H1 (cell line): ENCODE measurements around the gene CDK15. TPM values are rescaled to one million over a fixed set of nuclear protein-coding genes. Genes with fewer than 3 reads are reported as not detected.
A peak's percentile ranks its signal among the peaks of the same experiment; 100 is the strongest.

ENCODE experiments used
- CTCF ChIA-PET: fragments of 300-600 bp; sonication (Branson Sonifier 250); formaldehyde crosslinking; loops from one replicate; lab custom pipeline; 2021; ENCODE audit not compliant: partially characterized antibody; lab: Charles Lee
- POLR2A ChIA-PET: fragments of 300-600 bp; sonication (Branson Sonifier 250); formaldehyde crosslinking; loops from one replicate; lab custom pipeline; 2021; ENCODE audit warnings: inconsistent platforms; ENCODE audit not compliant: partially characterized antibody; lab: Charles Lee
- DNase-seq, 2 experiments: peaks; one replicate each; pipeline versions ENCODE4 v3.0.0 to v3.0.0-alpha.2; 2010 to 2022; ENCODE audit warnings: low spot score in 2 of 2, low read depth in 1 of 2, mixed read lengths in 1 of 2
- FAIRE-seq: peaks from 2 replicates; lab custom pipeline; 2011; peaks lifted over from hg19 to GRCh38; lab: Jason Lieb, UNC
- H2AFZ ChIP-seq: 2 replicates; pipeline ENCODE4 v1.8.1; 2012; ENCODE audit warnings: low read length, inconsistent platforms
- H2AK5ac ChIP-seq: 2 replicates; pipeline ENCODE4 v1.6.1; 2013; ENCODE audit warnings: low read depth, low read length
- H2BK120ac ChIP-seq: replicated peaks from 2 replicates; pipeline ENCODE3; 2013; ENCODE audit warnings: low read depth, low read length, inconsistent platforms
- H2BK12ac ChIP-seq: 2 replicates; pipeline ENCODE4 v1.6.1; 2013; ENCODE audit warnings: low read depth, low read length
- H2BK15ac ChIP-seq: 2 replicates; pipeline ENCODE4 v1.6.1; 2013; ENCODE audit warnings: low read length
- H2BK20ac ChIP-seq: 2 replicates; pipeline ENCODE4 v1.6.1; 2013; ENCODE audit warnings: low read length
- H2BK5ac ChIP-seq: 2 replicates; pipeline ENCODE4 v1.6.1; 2013; ENCODE audit warnings: low read depth, low read length
- H3K14ac ChIP-seq: 2 replicates; pipeline ENCODE4 v1.6.1; 2013; ENCODE audit warnings: inconsistent platforms; ENCODE audit not compliant: insufficient read length
- H3K18ac ChIP-seq: 2 replicates; pipeline ENCODE4 v1.6.1; 2013; ENCODE audit warnings: low read length; ENCODE audit errors: extremely low read depth
- H3K23ac ChIP-seq: 2 replicates; pipeline ENCODE4 v1.6.1; 2013; ENCODE audit warnings: inconsistent platforms; ENCODE audit not compliant: insufficient read length
- H3K23me2 ChIP-seq: 2 replicates; pipeline ENCODE4 v1.6.1; 2013; ENCODE audit warnings: low read depth, low read length
- H3K27ac ChIP-seq: 2 replicates; pipeline ENCODE4 v1.6.1; 2011; ENCODE audit warnings: low read depth, low read length, inconsistent platforms
- H3K27me3 ChIP-seq, 4 experiments: replicated peaks in 1 of 4; 1 replicate in 1 of 4; 2 replicates in 3 of 4; pipeline versions ENCODE4 v1.6.1 to v1.8.1; 2011 to 2013; ENCODE audit warnings: low read length in 3 of 4, mild to moderate bottlenecking in 3 of 4, inconsistent platforms in 2 of 4, mixed read lengths in 2 of 4, moderate library complexity in 1 of 4; ENCODE audit not compliant: control insufficient read depth in 3 of 4, insufficient read depth in 3 of 4; ENCODE audit errors: extremely low read depth in 1 of 4
- H3K36me3 ChIP-seq, 4 experiments: 2 replicates each; pipeline versions ENCODE4 v1.6.1 to v1.8.1; 2011 to 2013; ENCODE audit warnings: mild to moderate bottlenecking in 4 of 4, low read length in 3 of 4, moderate library complexity in 2 of 4, control low read depth in 1 of 4, inconsistent platforms in 1 of 4; ENCODE audit not compliant: insufficient read depth in 4 of 4, control insufficient read depth in 2 of 4
- H3K4ac ChIP-seq: replicated peaks from 2 replicates; pipeline ENCODE3; 2013; ENCODE audit warnings: low read length, low read depth, mixed read lengths, inconsistent platforms; ENCODE audit not compliant: insufficient read length
- H3K4me1 ChIP-seq, 4 experiments: replicated peaks in 1 of 4; 1 replicate in 1 of 4; 2 replicates in 3 of 4; pipeline versions ENCODE4 v1.6.1 to v1.8.1; 2011 to 2013; ENCODE audit warnings: low read length in 3 of 4, inconsistent platforms in 2 of 4, mixed read lengths in 1 of 4; ENCODE audit not compliant: insufficient read depth in 4 of 4, control insufficient read depth in 3 of 4
- H3K4me2 ChIP-seq, 2 experiments: 2 replicates each; pipeline versions ENCODE4 v1.6.1 to v1.8.1; 2011 to 2013; ENCODE audit warnings: low read depth in 2 of 2, low read length in 2 of 2, control low read depth in 1 of 2, inconsistent platforms in 1 of 2, mild to moderate bottlenecking in 1 of 2; ENCODE audit not compliant: insufficient read depth in 1 of 2
- H3K4me3 ChIP-seq, 4 experiments: fragments of 200-600, 300-600 bp in 1 of 4; sonication (generic), shearing (Covaris generic), sonication (Bioruptor Twin) in 1 of 4; 2 replicates each; pipeline versions ENCODE4 v1.5.1 to v1.8.1; 2011 to 2016; ENCODE audit warnings: low read length in 4 of 4, low read depth in 3 of 4, control low read depth in 2 of 4, inconsistent platforms in 2 of 4, mild to moderate bottlenecking in 2 of 4, mixed read lengths in 1 of 4, moderate library complexity in 1 of 4; ENCODE audit not compliant: insufficient read depth in 2 of 4; ENCODE audit errors: extremely low read depth in 1 of 4
- H3K56ac ChIP-seq: replicated peaks from 2 replicates; pipeline ENCODE3; 2013; ENCODE audit warnings: low read depth, mild to moderate bottlenecking, mixed read lengths, low read length, inconsistent platforms; ENCODE audit not compliant: insufficient read length
- H3K79me1 ChIP-seq: 2 replicates; pipeline ENCODE4 v1.6.1; 2013; ENCODE audit warnings: low read depth, low read length, control low read depth
- H3K79me2 ChIP-seq, 2 experiments: 2 replicates each; pipeline versions ENCODE4 v1.6.1 to v1.8.1; 2012 to 2013; ENCODE audit warnings: low read length in 2 of 2, mild to moderate bottlenecking in 2 of 2, inconsistent platforms in 1 of 2; ENCODE audit not compliant: insufficient read depth in 2 of 2, control insufficient read depth in 1 of 2
- H3K9ac ChIP-seq, 4 experiments: replicated peaks in 1 of 4; 1 replicate in 1 of 4; 2 replicates in 3 of 4; pipeline versions ENCODE4 v1.6.1 to v1.8.1; 2011 to 2013; ENCODE audit warnings: low read depth in 3 of 4, low read length in 3 of 4, control low read depth in 2 of 4, mild to moderate bottlenecking in 2 of 4, moderate library complexity in 2 of 4, inconsistent platforms in 1 of 4; ENCODE audit errors: extremely low read depth in 1 of 4
- H3K9me3 ChIP-seq, 2 experiments: 2 replicates each; pipeline versions ENCODE4 v1.6.1 to v1.8.1; 2012 to 2013; ENCODE audit warnings: mild to moderate bottlenecking in 2 of 2, moderate library complexity in 2 of 2, control low read depth in 1 of 2, inconsistent platforms in 1 of 2, low read depth in 1 of 2, low read length in 1 of 2, mixed read lengths in 1 of 2; ENCODE audit not compliant: insufficient read depth in 2 of 2
- H4K20me1 ChIP-seq, 2 experiments: replicated peaks in 1 of 2; 2 replicates each; pipeline versions ENCODE3 to v1.8.1; 2011 to 2013; ENCODE audit warnings: inconsistent platforms in 2 of 2, low read length in 2 of 2, mild to moderate bottlenecking in 1 of 2; ENCODE audit not compliant: insufficient read depth in 2 of 2, control insufficient read depth in 1 of 2
- H4K5ac ChIP-seq: 2 replicates; pipeline ENCODE4 v1.6.1; 2013; ENCODE audit warnings: low read length, low read depth, mixed read lengths, inconsistent platforms; ENCODE audit not compliant: insufficient read length
- H4K8ac ChIP-seq: 2 replicates; pipeline ENCODE4 v1.8.0; 2013; ENCODE audit warnings: mild to moderate bottlenecking, moderate library complexity, low read length, inconsistent platforms; ENCODE audit not compliant: insufficient read depth; ENCODE audit errors: extremely low read depth
- H4K91ac ChIP-seq: replicated peaks from 2 replicates; pipeline ENCODE3; 2013; ENCODE audit warnings: low read length, mixed read lengths, inconsistent platforms; ENCODE audit not compliant: insufficient read length
- CBX8 ChIP-seq: fragments of 300-800, 300-1000 bp; sonication (generic); IDR thresholded peaks from 2 replicates; pipeline ENCODE4 v1.7.1; 2016; ENCODE audit warnings: low read depth, low read length, borderline replicate concordance
- CHD1 ChIP-seq: IDR thresholded peaks from 2 replicates; pipeline ENCODE4 v1.6.1; 2012; ENCODE audit warnings: low read depth, low read length, improper control_type of control experiment
- EZH2 ChIP-seq: fragments of 200-600 bp; sonication (generic); IDR thresholded peaks from 2 replicates; pipeline ENCODE4 v1.7.1; 2012; ENCODE audit warnings: low read depth, mild to moderate bottlenecking, moderate library complexity, low read length, inconsistent platforms; ENCODE audit not compliant: severe bottlenecking
- GTF2F1 ChIP-seq: IDR thresholded peaks from 2 replicates; pipeline ENCODE4 v1.6.1; 2012; ENCODE audit warnings: low read depth, low read length, improper control_type of control experiment, borderline replicate concordance
- POLR2A ChIP-seq, 2 experiments: IDR thresholded peaks; 1 replicate in 1 of 2; 2 replicates in 1 of 2; pipeline ENCODE4 v1.6.1; 2011; ENCODE audit warnings: low read depth in 2 of 2, low read length in 2 of 2, mild to moderate bottlenecking in 2 of 2; ENCODE audit errors: control extremely low read depth in 1 of 2
- POLR2AphosphoS5 ChIP-seq: IDR thresholded peaks from 2 replicates; pipeline ENCODE4 v1.6.1; 2011; ENCODE audit warnings: low read depth, low read length
- RXRA ChIP-seq: IDR thresholded peaks from 2 replicates; pipeline ENCODE4 v1.6.1; 2011; ENCODE audit warnings: low read depth, mild to moderate bottlenecking, low read length, moderate library complexity; ENCODE audit not compliant: insufficient read depth
- TBP ChIP-seq: IDR thresholded peaks from 2 replicates; pipeline ENCODE4 v1.6.1; 2011; ENCODE audit warnings: low read depth, low read length, improper control_type of control experiment
- WGBS, 2 experiments: shearing (Covaris generic) in 1 of 2; methylation state at CpG; one replicate each; pipeline versions ENCODE4 v1.1.6 to v1.1.7; 2013 to 2015; ENCODE audit warnings: low lambda C conversion rate in 2 of 2, mixed read lengths in 2 of 2, inconsistent platforms in 1 of 2, low coverage in 1 of 2, missing lambda C conversion rate in 1 of 2; ENCODE audit not compliant: insufficient replicate concordance in 2 of 2, insufficient coverage in 1 of 2, insufficient read length in 1 of 2; ENCODE audit errors: extremely low coverage in 1 of 2, missing lambda C conversion rate in 1 of 2; 5-methylcytosine and 5-hydroxymethylcytosine counted together
- polyA plus RNA-seq, 7 experiments: library from polyadenylated mRNA; depleted of rRNA in 3 of 7; stranded (reverse) in 5 of 7; unstranded in 2 of 7; fragments of >200 nt in 5 of 7; fragments of 200-250 nt in 2 of 7; gene quantifications; 1 replicate in 5 of 7; 2 replicates in 1 of 7; 4 replicates in 1 of 7; pipeline versions ENCODE4 v1.2.1 to v1.2.3, GENCODE V29; 2011 to 2013; ENCODE audit warnings: missing spikeins in 2 of 7, mixed read lengths in 2 of 7
- total RNA-seq: library from RNA; stranded (reverse); fragmentation: NEBNext Ultra II Directional; extraction: Animal tissue kit (Norgen Biotek cat#: 25700); gene quantifications from 2 replicates; pipeline ENCODE4 v1.2.1, GENCODE V29; 2021

Gene CDK15
- total and polyA plus RNA-seq, 2 of the 8 experiments (the other 6 are each of a cell fraction or from before 2014, with no cell fraction given): 0.03 TPM; not detected in 1

DNA sequence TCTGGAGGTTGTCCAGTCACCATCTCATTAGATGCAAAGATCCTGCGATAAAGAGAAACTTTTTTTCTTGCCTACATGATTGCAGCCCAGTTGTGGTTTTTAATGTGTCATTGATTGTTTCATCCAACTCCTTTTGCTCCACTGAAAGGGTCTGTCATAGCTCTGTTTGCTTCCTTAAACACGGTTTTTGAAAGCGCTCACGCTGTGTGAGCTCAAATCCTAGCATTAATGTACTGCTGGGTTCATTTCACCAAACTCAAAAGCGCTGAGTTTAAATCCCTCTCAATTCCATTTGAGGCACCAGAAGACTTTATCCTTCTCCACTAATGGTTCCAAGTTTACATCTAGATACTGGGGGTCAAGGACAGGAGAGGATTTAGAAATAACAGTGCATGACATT is 53.6 kb downstream of the CDK15 start:
- 81% methylated on average over 5 of the region's 5 CpGs; no CpG with 5 or more reads in 1 of the 2 experiments for WGBS, 2 experiments
- no peaks in the 10 kb centered on the region for H3K36me3 ChIP-seq
- no peak overlapping the region for H3K23ac ChIP-seq
- ChIA-PET POLR2A (interaction anchor here (1.8 kb wide), 2 partner anchors 89 to 176 kb away, joined by 4 to 8 read pairs; no protein-coding TSS in a partner anchor), CTCF (interaction anchor here (0.6 to 3.8 kb wide), 68 partner anchors 10 to 318 kb away, joined by 3 to 26 read pairs (median 5); partner anchors contain the start of genes CDK15 and KIAA2012)
- no peak overlapping the region for H2AFZ ChIP-seq
- H3K56ac ChIP-seq: no peak overlapping the region
- H3K18ac ChIP-seq: no peak overlapping the region; the same call in none of the 2 replicates
- no peak overlapping the region for H3K4ac ChIP-seq
- peaks cover 3 to 26% (median 15%) of the 10 kb centered on the region in 4 experiments; a peak in 5 of 7 replicates for H3K4me1 ChIP-seq
- H2AK5ac ChIP-seq: no peak overlapping the region
- no peak overlapping the region for H3K27ac ChIP-seq
- DNase-seq (no peak), FAIRE-seq (peak; percentile 39)
- no peaks in the 10 kb centered on the region for H3K9me3 ChIP-seq
- no peak overlapping the region for H2BK15ac ChIP-seq
- no peaks in the 10 kb centered on the region; a peak in 1 of 7 replicates for H3K27me3 ChIP-seq
- no peak overlapping the region for H3K9ac ChIP-seq
- H3K79me1 ChIP-seq: no peaks in the 10 kb centered on the region
- H3K14ac ChIP-seq: no peak overlapping the region
- TF ChIP-seq CHD1: no peak
- TF ChIP-seq CBX8: no peak
- TF ChIP-seq POLR2AphosphoS5: no peak
- no peak for TF ChIP-seq TBP
- TF ChIP-seq GTF2F1: no peak
- no peak for TF ChIP-seq RXRA
- no peak for TF ChIP-seq POLR2A (IDR thresholded peaks at IDR 0.05; ENCODE audit: control extremely low read depth in 1 of 2, low read depth in 2 of 2, low read length in 2 of 2)
- no peak for TF ChIP-seq EZH2
- H3K79me2 ChIP-seq: no peaks in the 10 kb centered on the region
- H3K4me3 ChIP-seq: no peak overlapping the region
- no peak overlapping the region for H4K8ac ChIP-seq
- H2BK5ac ChIP-seq: no peak overlapping the region; the same call in 1 of the 2 replicates
- no peak overlapping the region for H2BK12ac ChIP-seq
- no peak overlapping the region; a peak in 1 of 4 replicates for H3K4me2 ChIP-seq
- 0 out of 2 replicates have a peak, but pooled peaks cover 2% of the 10 kb centered on the region for H3K23me2 ChIP-seq
- H4K5ac ChIP-seq: no peak overlapping the region
- H2BK20ac ChIP-seq: 0 out of 2 replicates have a peak overlapping the region, but pooled peaks have one; percentile 36
- peak overlapping the region; percentile 48 for H4K91ac ChIP-seq
- no peak overlapping the region for H2BK120ac ChIP-seq
- no peaks in the 10 kb centered on the region for H4K20me1 ChIP-seq
